Glutamatergic neuron (in vitro differentiated cells): ENCODE measurements around the gene NDUFB10. TPM values are rescaled to one million over a fixed set of nuclear protein-coding genes. Genes with fewer than 3 reads are reported as not detected.
A peak's percentile ranks its signal among the peaks of the same experiment; 100 is the strongest.

Experiments used
- DNase-seq: peaks from one replicate; pipeline ENCODE4 v3.0.0; 2022
- H3K27ac Mint-ChIP-seq: one replicate; pipeline ENCODE4 v1.8.0; 2020; ENCODE audit warnings: mild to moderate bottlenecking, mixed read lengths, inconsistent platforms; ENCODE audit not compliant: unreplicated experiment
- H3K27me3 Mint-ChIP-seq: one replicate; pipeline ENCODE4 v1.8.0; 2020; ENCODE audit warnings: mild to moderate bottlenecking, moderate library complexity, mixed read lengths, inconsistent platforms; ENCODE audit not compliant: unreplicated experiment
- H3K36me3 Mint-ChIP-seq: one replicate; pipeline ENCODE4 v1.8.0; 2020; ENCODE audit warnings: mild to moderate bottlenecking, mixed read lengths, inconsistent platforms; ENCODE audit not compliant: unreplicated experiment
- H3K4me1 Mint-ChIP-seq: one replicate; pipeline ENCODE4 v1.8.0; 2020; ENCODE audit warnings: mild to moderate bottlenecking, low read depth, mixed read lengths, inconsistent platforms; ENCODE audit not compliant: unreplicated experiment
- H3K4me3 Mint-ChIP-seq: one replicate; pipeline ENCODE4 v1.8.0; 2020; ENCODE audit warnings: mild to moderate bottlenecking, mixed read lengths, inconsistent platforms; ENCODE audit not compliant: unreplicated experiment
- H3K9me3 Mint-ChIP-seq: one replicate; pipeline ENCODE4 v1.8.0; 2020; ENCODE audit warnings: mild to moderate bottlenecking, moderate library complexity, mixed read lengths, inconsistent platforms; ENCODE audit not compliant: unreplicated experiment
- CTCF ChIP-seq: fragments of 200-600 bp; sonication (generic); IDR thresholded peaks from one replicate; pipeline ENCODE4 v1.5.0; 2021; ENCODE audit not compliant: partially characterized antibody, unreplicated experiment
- total RNA-seq: library from RNA; stranded (reverse); fragmentation: NEBNext Ultra II Directional; extraction: Animal tissue kit (Norgen Biotek cat#: 25700); gene quantifications from one replicate; pipeline ENCODE4 v1.2.1, GENCODE V29; 2021; ENCODE audit not compliant: unreplicated experiment

The NDUFB10 gene
- total RNA-seq, 1 donor from 2014 or later = 302 TPM

GRCh38 chr16:1981398-1981836 lies 22.1 kb downstream of the NDUFB10 start, which contains the start of gene NOXO1:
TSS of gene NOXO1 (minus strand) at chr16:1981469. CDS start at chr16:1981179, 290 bp downstream.
- no peaks in the 10 kb centered on the region for H3K36me3 Mint-ChIP-seq
- TF ChIP-seq CTCF = no peak
- peak within 1 kb of the TSS; percentile 92 for H3K27ac Mint-ChIP-seq
- H3K9me3 Mint-ChIP-seq = peaks cover 2% of the 10 kb centered on the region
- peaks cover 16% of the 10 kb centered on the region for H3K4me1 Mint-ChIP-seq
- DNase-seq = no peak
- peaks cover 11% of the 10 kb centered on the region for H3K27me3 Mint-ChIP-seq
- H3K4me3 Mint-ChIP-seq = peak within 1 kb of the TSS; percentile 87

GRCh38 chr16:1982013-1982433 lies 22.7 kb downstream of the NDUFB10 start:
- Mint-ChIP-seq H3K36me3 (no peaks in the 10 kb centered on the region), H3K9me3 (peaks cover 2% of the 10 kb centered on the region), H3K27ac (peak overlapping the region; percentile 92), H3K27me3 (peaks cover 11% of the 10 kb centered on the region), H3K4me3 (peak overlapping the region; percentile 87), H3K4me1 (peaks cover 16% of the 10 kb centered on the region)
- no peak for DNase-seq
- no peak for TF ChIP-seq CTCF

GRCh38 chr16:1982991-1983543 lies 23.7 kb downstream of the NDUFB10 start:
- no peak for TF ChIP-seq CTCF
- Mint-ChIP-seq H3K4me3 (peak overlapping the region; percentile 87), H3K4me1 (peaks cover 16% of the 10 kb centered on the region), H3K36me3 (no peaks in the 10 kb centered on the region), H3K9me3 (peaks cover 2% of the 10 kb centered on the region), H3K27ac (peak overlapping the region; percentile 92), H3K27me3 (peaks cover 11% of the 10 kb centered on the region)
- DNase-seq = no peak

- Mint-ChIP-seq H3K4me1 (peaks cover 19% of the 10 kb centered on the region), H3K27ac (peak within 1 kb of the TSS; percentile 92), H3K27me3 (peaks cover 14% of the 10 kb centered on the region), H3K36me3 (no peaks in the 10 kb centered on the region), H3K9me3 (peaks cover 7% of the 10 kb centered on the region), H3K4me3 (peak within 1 kb of the TSS; percentile 87)
- DNase-seq = peak; percentile 97
- TF ChIP-seq CTCF = no peak
Observed at GRCh38 chr16:1983544-1984346, 24.4 kb downstream of the NDUFB10 start, which contains the start of gene GFER. TSS of gene GFER (plus strand) at chr16:1984193. CDS start at chr16:1984219, 26 bp downstream.
